CD4-positive, alpha-beta T cell treated with Interleukin-21 for 1 hour (primary cell): ENCODE measurements around the gene CTNNA3.

Source experiments
- DNase-seq: peaks from one replicate; pipeline ENCODE4 v3.0.0-alpha.2; 2020

The CTNNA3 gene

GRCh38 chr10:66996996-66997395 is 699.0 kb downstream of the CTNNA3 start:
- DNase-seq = no peak

- no peak for DNase-seq
Observed at GRCh38 chr10:66990143-66990830, 705.7 kb downstream of the CTNNA3 start.

- no peak for DNase-seq
Observed at GRCh38 chr10:66983475-66983818, 712.5 kb downstream of the CTNNA3 start.

- no peak for DNase-seq
Observed at GRCh38 chr10:66982792-66983474, 713.1 kb downstream of the CTNNA3 start.

GRCh38 chr10:66982053-66982420 is 714.0 kb downstream of the CTNNA3 start:
- DNase-seq = no peak

- DNase-seq = no peak
Observed at GRCh38 chr10:66981361-66982052, 714.5 kb downstream of the CTNNA3 start.

- no peak for DNase-seq
Observed at GRCh38 chr10:66980246-66980815, 715.7 kb downstream of the CTNNA3 start.

- DNase-seq = no peak
Observed at GRCh38 chr10:66964946-66965345, 731.0 kb downstream of the CTNNA3 start.

GRCh38 chr10:66958466-66958865 is 737.5 kb downstream of the CTNNA3 start:
- no peak for DNase-seq

- DNase-seq = no peak
Observed at GRCh38 chr10:66951896-66952295, 744.1 kb downstream of the CTNNA3 start.

GRCh38 chr10:66943590-66943989 is 752.4 kb downstream of the CTNNA3 start:
- no peak for DNase-seq

- no peak for DNase-seq
Observed at GRCh38 chr10:66942407-66942806, 753.6 kb downstream of the CTNNA3 start.

GRCh38 chr10:66941491-66941890 is 754.5 kb downstream of the CTNNA3 start:
- DNase-seq = no peak

GRCh38 chr10:66940965-66941364 is 755.0 kb downstream of the CTNNA3 start:
- DNase-seq = no peak

GRCh38 chr10:66934711-66935110 is 761.3 kb downstream of the CTNNA3 start:
- no peak for DNase-seq

- DNase-seq = no peak
Observed at GRCh38 chr10:66931949-66932343, 764.0 kb downstream of the CTNNA3 start.

GRCh38 chr10:66931340-66931948 is 764.6 kb downstream of the CTNNA3 start:
- DNase-seq = peak; percentile 3

- no peak for DNase-seq
Observed at GRCh38 chr10:66929375-66929774, 766.6 kb downstream of the CTNNA3 start.

- DNase-seq = no peak
Observed at GRCh38 chr10:66928776-66929175, 767.2 kb downstream of the CTNNA3 start.

- no peak for DNase-seq
Observed at GRCh38 chr10:66927971-66928770, 767.8 kb downstream of the CTNNA3 start.

- DNase-seq = no peak
Observed at GRCh38 chr10:66927251-66927935, 768.6 kb downstream of the CTNNA3 start.

- DNase-seq = no peak
Observed at GRCh38 chr10:66926841-66927240, 769.2 kb downstream of the CTNNA3 start.
